GM12878 (cell line): Measurements from ENCODE around the gene TFB1M. TPM values are rescaled to one million over a fixed set of nuclear protein-coding genes. Genes with fewer than 3 reads are reported as not detected.

Source experiments
- ATAC-seq: fragments of 200-7000 bp; cut with Tn5 transposase; 3 replicates; pipeline ENCODE4 v1.9.1; 2020; ENCODE audit warnings: mild to moderate bottlenecking, moderate library complexity
- BruUV-seq: library from RNA; stranded (reverse); fragments of 400-500 nt; replicated peaks from 2 replicates; lab custom pipeline; 2021; lab: Mats Ljungman, UMichigan
- CTCF ChIA-PET: fragments of 300-600 bp; sonication (Branson Sonifier 250); formaldehyde crosslinking; extraction: SDS; loops from one replicate; lab custom pipeline; 2021; ENCODE audit warnings: inconsistent platforms; lab: Yijun Ruan, JAX
- POLR2A ChIA-PET: fragments of 350-600 bp; formaldehyde crosslinking; extraction: SDS; loops from one replicate; lab custom pipeline; 2021; ENCODE audit warnings: inconsistent platforms; lab: Charles Lee
- RAD21 ChIA-PET: fragments of 300-600 bp; sonication (Branson Sonifier 250); formaldehyde crosslinking; loops from one replicate; lab custom pipeline; 2023; ENCODE audit warnings: antibody characterized with exemption; ENCODE audit not compliant: unreplicated experiment; lab: Charles Lee
- SMC1A ChIA-PET: fragments of 300-600 bp; sonication (Branson Sonifier 250); formaldehyde crosslinking; loops from one replicate; lab custom pipeline; 2023; ENCODE audit not compliant: unreplicated experiment, uncharacterized antibody; lab: Charles Lee
- DNase-seq: peaks from one replicate; pipeline ENCODE4 v3.0.0-alpha.2; 2011; ENCODE audit warnings: low read depth, low spot score
- FAIRE-seq: peaks from 3 replicates; lab custom pipeline; 2011; peaks lifted over from hg19 to GRCh38; lab: Jason Lieb, UNC
- H2AFZ ChIP-seq: 2 replicates; pipeline ENCODE4 v1.6.0; 2011; ENCODE audit warnings: low read depth, low read length, control low read depth; ENCODE audit not compliant: control insufficient read depth
- H3K27ac ChIP-seq: 2 replicates; pipeline ENCODE4 v1.5.1; 2011; ENCODE audit warnings: control low read depth; ENCODE audit not compliant: control insufficient read depth, insufficient read depth
- H3K27me3 ChIP-seq, 2 experiments: replicated peaks in 1 of 2; 2 replicates each; pipeline versions ENCODE4 v1.6.0 to v1.6.1; 2011; ENCODE audit warnings: low read length in 1 of 2; ENCODE audit not compliant: control insufficient read depth in 2 of 2, insufficient read depth in 2 of 2
- H3K36me3 ChIP-seq, 2 experiments: 2 replicates each; pipeline ENCODE4 v1.5.1; 2011; ENCODE audit warnings: low read length in 1 of 2; ENCODE audit not compliant: control insufficient read depth in 2 of 2, insufficient read depth in 2 of 2
- H3K4me1 ChIP-seq: 2 replicates; pipeline ENCODE4 v1.6.1; 2011; ENCODE audit warnings: mild to moderate bottlenecking, low read length, moderate library complexity, mixed read lengths; ENCODE audit not compliant: control insufficient read depth, insufficient read depth
- H3K4me2 ChIP-seq: 2 replicates; pipeline ENCODE4 v1.6.0; 2011; ENCODE audit warnings: control low read depth; ENCODE audit not compliant: control insufficient read depth, insufficient read depth
- H3K4me3 ChIP-seq: fragments of 200-600 bp; sonication (generic); 2 replicates; pipeline ENCODE4 v1.5.1; 2016
- H3K79me2 ChIP-seq: 2 replicates; pipeline ENCODE4 v1.6.0; 2011; ENCODE audit warnings: low read length; ENCODE audit not compliant: control insufficient read depth, insufficient read depth
- H3K9ac ChIP-seq: 2 replicates; pipeline ENCODE4 v1.8.0; 2011; ENCODE audit warnings: low read length, control low read depth, mixed read lengths; ENCODE audit not compliant: control insufficient read depth, insufficient read depth
- H3K9me3 ChIP-seq: replicated peaks from 3 replicates; pipeline ENCODE4 v1.5.1; 2011; ENCODE audit warnings: mild to moderate bottlenecking, low read length; ENCODE audit not compliant: control insufficient read depth, insufficient read depth
- H4K20me1 ChIP-seq: 2 replicates; pipeline ENCODE4 v1.6.0; 2011; ENCODE audit not compliant: control insufficient read depth, insufficient read depth
- MAX ChIP-seq: IDR thresholded peaks from 2 replicates; pipeline ENCODE4 v1.6.1; 2012; ENCODE audit warnings: low read depth, low read length, improper control_type of control experiment
- SREBF1 ChIP-seq: IDR thresholded peaks from 2 replicates; pipeline ENCODE4 v1.6.1; 2012; ENCODE audit warnings: mild to moderate bottlenecking, low read length
- TCF12 ChIP-seq: IDR thresholded peaks from 2 replicates; pipeline ENCODE4 v1.6.1; 2011; ENCODE audit warnings: low read depth, mild to moderate bottlenecking, low read length
- USF1 ChIP-seq: IDR thresholded peaks from 2 replicates; pipeline ENCODE4 v1.6.1; 2011; ENCODE audit warnings: borderline replicate concordance, low read depth, mild to moderate bottlenecking, moderate library complexity, mixed read lengths, low read length; ENCODE audit not compliant: insufficient read depth; ENCODE audit errors: extremely low read length
- USF2 ChIP-seq: IDR thresholded peaks from 2 replicates; pipeline ENCODE4 v1.6.1; 2011; ENCODE audit warnings: low read depth, low read length, improper control_type of control experiment, borderline replicate concordance
- WGBS: methylation state at CpG from one replicate; pipeline ENCODE4 v1.1.6; 2016; ENCODE audit warnings: low lambda C conversion rate; ENCODE audit not compliant: insufficient replicate concordance, insufficient coverage; ENCODE audit errors: missing lambda C conversion rate; 5-methylcytosine and 5-hydroxymethylcytosine counted together
- in situ Hi-C: fragments of 300-500 bp; cut with MboI; formaldehyde crosslinking; loops from 9 replicates; pipeline ENCODE4 v1.14.3; 2018; ENCODE audit warnings: mixed read lengths
- intact Hi-C: fragments of 100-400 bp; cut with micrococcal nuclease; formaldehyde crosslinking; loops from one replicate; pipeline ENCODE4 v1.14.2; 2022; ENCODE audit not compliant: unreplicated experiment
- polyA plus RNA-seq, 11 experiments: library from polyadenylated mRNA; depleted of rRNA in 4 of 11; unstranded in 6 of 11; stranded (reverse) in 5 of 11; fragments of >200 nt; fragmentation: Nextera tagmentation in 4 of 11; fragmentation: Illumina TruSeq in 1 of 11; extraction: Ambion mirVana in 4 of 11; extraction: Trizol in 1 of 11; gene quantifications; 1 replicate in 1 of 11; 2 replicates in 10 of 11; pipeline versions ENCODE4 v1.2.1 to v1.2.3, GENCODE V29; 2011 to 2016; ENCODE audit warnings: inconsistent platforms in 2 of 11, missing spikeins in 2 of 11, low read depth in 1 of 11
- total RNA-seq, 4 experiments: library from RNA; depleted of rRNA in 3 of 4; stranded (reverse); fragments of >200 nt in 3 of 4; fragmentation: Illumina TruSeq in 1 of 4; extraction: Trizol in 1 of 4; gene quantifications; 2 replicates each; pipeline versions ENCODE4 v1.2.1 to v1.2.3, GENCODE V29; 2013 to 2021

TFB1M gene
- total and polyA plus RNA-seq, 10 of the 15 experiments (the other 5 are each of a cell fraction or from before 2014, with no cell fraction given) = 29.9 to 117 (median 41.3) TPM

- CTCF ChIA-PET = interaction anchor here (1.2 to 1.3 kb wide), 2 partner anchors 12 to 86 kb away, joined by 3 read pairs; no protein-coding TSS in a partner anchor
- FAIRE-seq (no peak), ATAC-seq (no peak), DNase-seq (no peak)
- Histone ChIP-seq H3K9me3 (no peaks in the 10 kb centered on the region), H3K36me3 (peaks cover 3 to 5% of the 10 kb centered on the region in 2 experiments; a peak in 3 of 4 replicates), H4K20me1 (no peaks in the 10 kb centered on the region), H3K79me2 (no peaks in the 10 kb centered on the region), H3K4me3 (no peak overlapping the region), H3K27me3 (no peaks in the 10 kb centered on the region), H3K27ac (no peak overlapping the region), H2AFZ (no peak overlapping the region), H3K4me2 (no peak overlapping the region), H3K4me1 (peaks cover 17% of the 10 kb centered on the region), H3K9ac (no peak overlapping the region)
- no TSS peak for BruUV-seq
- intact Hi-C loops = loop anchor here (5.0 kb wide), 1 partner anchor 88 kb away; no protein-coding TSS in a partner anchor
- RAD21 ChIA-PET = no interaction called here
- WGBS = 80% methylated on average over 9 of the region's 9 CpGs
- POLR2A ChIA-PET = no interaction called here
- in situ Hi-C loops = no loop called here
- SMC1A ChIA-PET = no interaction called here
- TF ChIP-seq SREBF1 = no peak
- no peak for TF ChIP-seq USF2
- TF ChIP-seq MAX = no peak
- TF ChIP-seq TCF12 = no peak
- TF ChIP-seq USF1 = no peak
These were observed 49.5 kb downstream of the TFB1M start for GRCh38 chr6:155264693-155265320.
